ENCODE data around the gene ZDHHC13. TPM values are rescaled to one million over a fixed set of nuclear protein-coding genes. Genes with fewer than 3 reads are reported as not detected.

The ZDHHC13 gene
- total RNA-seq, 2 donors from 2014 or later, result 12.2 to 12.3 TPM

DNA sequence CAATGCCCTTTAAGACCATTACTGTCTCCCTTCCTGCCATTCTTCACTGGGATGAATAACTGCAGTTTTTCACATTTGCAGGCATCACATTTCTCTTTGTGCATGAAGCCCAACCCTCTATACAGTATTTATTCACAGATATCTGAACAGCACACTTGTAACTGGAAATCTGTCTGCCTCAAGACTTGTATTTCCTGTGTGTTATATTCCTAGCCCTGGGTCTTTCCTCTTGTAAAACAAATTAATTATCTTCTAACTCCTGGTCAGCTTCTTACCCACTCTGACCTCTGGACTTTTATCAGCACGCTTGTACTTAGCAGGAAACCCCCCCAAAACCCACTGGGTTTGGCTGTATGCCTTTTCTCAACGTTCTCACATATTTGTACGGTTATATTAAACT, 82.8 kb downstream of the ZDHHC13 start:
- H3K27me3 ChIP-seq (replicated peaks; ENCODE audit: insufficient read depth), result no peaks in the 10 kb centered on the region
- H3K36me3 ChIP-seq, result no peaks in the 10 kb centered on the region
- 23% methylated on average over 3 of the region's 3 CpGs for WGBS
- H3K4me3 ChIP-seq, result no peak overlapping the region
- intact Hi-C loops (cut with DNase I), result no loop called here
- H3K4me1 ChIP-seq (replicated peaks), result no peaks in the 10 kb centered on the region
- H3K27ac ChIP-seq, result no peak overlapping the region
- DNase-seq (ENCODE audit: low spot score), result no peak
- no peak for TF ChIP-seq POLR2AphosphoS5 (IDR thresholded peaks at IDR 0.05)
- no peaks in the 10 kb centered on the region for H3K9me3 ChIP-seq

DNA sequence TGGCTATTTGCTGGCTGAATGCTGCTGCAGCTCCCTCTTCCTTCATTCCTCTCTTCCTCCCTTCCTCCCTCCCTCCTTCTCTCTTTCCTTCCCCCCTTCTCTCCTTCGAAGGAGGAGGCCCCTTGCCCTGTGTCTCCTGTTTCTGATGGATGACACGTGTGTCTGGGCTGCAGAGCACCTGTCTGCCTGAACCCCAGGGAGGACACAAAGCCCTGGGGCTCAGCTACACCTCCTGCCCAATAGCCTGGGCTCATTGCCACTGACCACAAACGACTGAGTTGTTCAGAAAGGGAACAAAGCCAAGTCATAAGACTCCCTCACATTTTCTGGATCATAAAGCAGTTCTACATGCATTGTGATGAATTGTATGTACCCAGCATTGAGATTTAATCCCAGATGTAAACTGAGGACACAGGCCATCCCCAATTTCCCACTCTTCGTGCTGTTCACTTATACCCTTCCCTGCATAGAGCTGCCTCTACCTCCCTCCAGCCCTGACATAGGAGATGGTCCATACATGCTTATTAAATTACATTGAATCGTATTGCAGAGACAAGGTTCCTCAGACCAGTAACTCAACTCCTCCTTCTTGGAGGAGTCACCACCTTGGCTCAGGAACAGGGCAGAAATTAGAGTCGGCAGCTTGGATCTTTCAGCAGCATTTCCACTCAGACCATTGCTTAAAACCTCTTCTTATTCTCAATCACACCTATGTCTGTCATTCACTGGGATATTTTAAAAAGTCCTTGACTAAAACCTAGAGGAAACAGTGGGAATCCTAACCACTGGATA, 83.6 kb downstream of the ZDHHC13 start:
- WGBS, result 22% methylated on average over 6 of the region's 6 CpGs
- Histone ChIP-seq H3K4me3 (no peak overlapping the region), H3K9me3 (no peaks in the 10 kb centered on the region), H3K27ac (no peak overlapping the region), H3K27me3 (replicated peaks; ENCODE audit: insufficient read depth) (no peaks in the 10 kb centered on the region), H3K36me3 (no peaks in the 10 kb centered on the region), H3K4me1 (replicated peaks) (no peaks in the 10 kb centered on the region)
- TF ChIP-seq CTCF (IDR thresholded peaks at IDR 0.05), result no peak
- no peak for TF ChIP-seq POLR2A (IDR thresholded peaks at IDR 0.05)
- TF ChIP-seq POLR2AphosphoS5 (IDR thresholded peaks at IDR 0.05), result no peak
- DNase-seq (ENCODE audit: low spot score), result no peak
- intact Hi-C loops (cut with DNase I), result no loop called here

DNA sequence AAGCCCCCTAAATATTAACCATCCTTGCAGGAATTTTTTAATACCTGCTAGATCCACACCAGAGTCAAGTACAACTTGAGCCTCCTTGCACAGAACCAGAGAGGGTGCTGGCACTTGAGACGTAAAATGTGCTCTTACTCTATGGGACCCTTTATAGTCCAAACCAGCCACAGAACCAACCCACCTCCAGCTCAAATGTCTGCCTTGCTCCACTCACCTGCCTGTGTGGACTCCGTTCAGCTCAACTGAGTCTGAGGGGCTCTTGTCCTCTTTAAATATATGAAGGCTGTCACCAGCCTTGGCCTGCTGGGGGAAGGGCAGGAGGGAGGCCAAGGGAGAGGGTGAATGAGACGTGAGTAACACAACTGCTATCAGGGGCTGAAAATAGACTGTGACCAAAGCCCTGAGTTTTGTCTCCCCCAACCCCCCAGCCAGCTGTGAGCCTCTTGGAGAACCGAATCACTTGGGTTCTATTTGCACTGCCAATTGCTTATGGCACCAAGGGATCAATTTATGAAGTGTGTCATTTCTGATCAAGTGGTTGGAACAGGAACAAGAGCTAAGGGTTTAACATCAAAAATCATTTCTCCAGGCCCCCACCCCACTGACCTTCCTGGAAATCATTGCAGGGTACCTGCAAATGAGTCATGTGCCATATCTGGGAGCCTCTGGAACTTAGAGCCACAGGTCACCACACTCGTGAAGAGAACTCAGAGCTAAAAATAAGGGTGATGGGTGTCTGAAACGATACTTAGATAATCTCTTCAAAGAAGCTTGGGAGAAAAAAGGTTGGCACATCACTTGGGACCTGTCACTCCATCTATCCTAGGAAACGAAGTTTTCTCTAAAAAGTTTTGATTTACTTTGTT, 85.0 kb downstream of the ZDHHC13 start, which contains the start of gene CSRP3:
TSS of gene CSRP3 (minus strand) at position 247 of the 869 bp plus-strand sequence. CDS start 9,535 bp downstream, outside the sequence.
- intact Hi-C loops (cut with DNase I), result no loop called here
- Histone ChIP-seq H3K4me1 (replicated peaks) (no peaks in the 10 kb centered on the region), H3K27me3 (replicated peaks; ENCODE audit: insufficient read depth) (no peaks in the 10 kb centered on the region), H3K9me3 (no peaks in the 10 kb centered on the region), H3K27ac (no peak within 1 kb of the TSS), H3K4me3 (no peak within 1 kb of the TSS), H3K36me3 (no peaks in the 10 kb centered on the region)
- no peak for TF ChIP-seq POLR2A (IDR thresholded peaks at IDR 0.05)
- no peak for TF ChIP-seq POLR2AphosphoS5 (IDR thresholded peaks at IDR 0.05)
- TF ChIP-seq CTCF (IDR thresholded peaks at IDR 0.05), result no peak
- no peak for DNase-seq (ENCODE audit: low spot score)
- whole genome bisulfite sequencing, result 94% methylated on average over 7 of the region's 7 CpGs

- TF ChIP-seq POLR2AphosphoS5 (IDR thresholded peaks at IDR 0.05) (no peak), CTCF (IDR thresholded peaks at IDR 0.05) (no peak), POLR2A (IDR thresholded peaks at IDR 0.05) (no peak)
- WGBS, result 98% methylated on average over 5 of the region's 5 CpGs
- Histone ChIP-seq H3K4me3 (no peak overlapping the region), H3K27me3 (replicated peaks; ENCODE audit: insufficient read depth) (no peaks in the 10 kb centered on the region), H3K27ac (no peak overlapping the region), H3K9me3 (no peaks in the 10 kb centered on the region), H3K4me1 (replicated peaks) (no peaks in the 10 kb centered on the region), H3K36me3 (no peaks in the 10 kb centered on the region)
- no peak for DNase-seq (ENCODE audit: low spot score)
- intact Hi-C loops (cut with DNase I), result no loop called here
Observed at GRCh38 chr11:19204836-19205235, 87.9 kb downstream of the ZDHHC13 start.

GRCh38 chr11:19208181-19208580, 91.2 kb downstream of the ZDHHC13 start:
- no peak for TF ChIP-seq CTCF (IDR thresholded peaks at IDR 0.05)
- no peak for TF ChIP-seq POLR2AphosphoS5 (IDR thresholded peaks at IDR 0.05)
- TF ChIP-seq POLR2A (IDR thresholded peaks at IDR 0.05), result no peak
- Histone ChIP-seq H3K9me3 (no peaks in the 10 kb centered on the region), H3K27me3 (replicated peaks; ENCODE audit: insufficient read depth) (no peaks in the 10 kb centered on the region), H3K36me3 (no peaks in the 10 kb centered on the region), H3K4me3 (no peak overlapping the region), H3K4me1 (replicated peaks) (no peaks in the 10 kb centered on the region), H3K27ac (no peak overlapping the region)
- WGBS, result 82% methylated on average over 2 of the region's 2 CpGs
- DNase-seq (ENCODE audit: low spot score), result no peak
- intact Hi-C loops (cut with DNase I), result no loop called here

Measured in prostate gland (tissue), 2 donors.